Loucy (cell line): ENCODE results near the gene FRAS1.

Experiments
- EZH2phosphoT487 ChIP-seq: fragments of 200-600 bp; IDR thresholded peaks from 2 replicates; pipeline ENCODE4 v1.6.1; 2018; ENCODE audit warnings: antibody characterized with exemption, mild to moderate bottlenecking, moderate library complexity, borderline replicate concordance
- TF ChIP-seq, protein P1 (sequence below): fragments of 200-600 bp; sonication (generic); conservative IDR thresholded peaks from 2 replicates; pipeline ENCODE4 v1.5.1; 2014; ENCODE audit warnings: mild to moderate bottlenecking, antibody characterized with exemption, low read length

GRCh38 chr4:78237360-78237759 is 180.2 kb downstream of the FRAS1 start:
- TF ChIP-seq, protein P1, sequence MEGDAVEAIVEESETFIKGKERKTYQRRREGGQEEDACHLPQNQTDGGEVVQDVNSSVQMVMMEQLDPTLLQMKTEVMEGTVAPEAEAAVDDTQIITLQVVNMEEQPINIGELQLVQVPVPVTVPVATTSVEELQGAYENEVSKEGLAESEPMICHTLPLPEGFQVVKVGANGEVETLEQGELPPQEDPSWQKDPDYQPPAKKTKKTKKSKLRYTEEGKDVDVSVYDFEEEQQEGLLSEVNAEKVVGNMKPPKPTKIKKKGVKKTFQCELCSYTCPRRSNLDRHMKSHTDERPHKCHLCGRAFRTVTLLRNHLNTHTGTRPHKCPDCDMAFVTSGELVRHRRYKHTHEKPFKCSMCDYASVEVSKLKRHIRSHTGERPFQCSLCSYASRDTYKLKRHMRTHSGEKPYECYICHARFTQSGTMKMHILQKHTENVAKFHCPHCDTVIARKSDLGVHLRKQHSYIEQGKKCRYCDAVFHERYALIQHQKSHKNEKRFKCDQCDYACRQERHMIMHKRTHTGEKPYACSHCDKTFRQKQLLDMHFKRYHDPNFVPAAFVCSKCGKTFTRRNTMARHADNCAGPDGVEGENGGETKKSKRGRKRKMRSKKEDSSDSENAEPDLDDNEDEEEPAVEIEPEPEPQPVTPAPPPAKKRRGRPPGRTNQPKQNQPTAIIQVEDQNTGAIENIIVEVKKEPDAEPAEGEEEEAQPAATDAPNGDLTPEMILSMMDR = no peak
- TF ChIP-seq EZH2phosphoT487 = no peak
